ENCODE data around the gene HS6ST1.

DNA sequence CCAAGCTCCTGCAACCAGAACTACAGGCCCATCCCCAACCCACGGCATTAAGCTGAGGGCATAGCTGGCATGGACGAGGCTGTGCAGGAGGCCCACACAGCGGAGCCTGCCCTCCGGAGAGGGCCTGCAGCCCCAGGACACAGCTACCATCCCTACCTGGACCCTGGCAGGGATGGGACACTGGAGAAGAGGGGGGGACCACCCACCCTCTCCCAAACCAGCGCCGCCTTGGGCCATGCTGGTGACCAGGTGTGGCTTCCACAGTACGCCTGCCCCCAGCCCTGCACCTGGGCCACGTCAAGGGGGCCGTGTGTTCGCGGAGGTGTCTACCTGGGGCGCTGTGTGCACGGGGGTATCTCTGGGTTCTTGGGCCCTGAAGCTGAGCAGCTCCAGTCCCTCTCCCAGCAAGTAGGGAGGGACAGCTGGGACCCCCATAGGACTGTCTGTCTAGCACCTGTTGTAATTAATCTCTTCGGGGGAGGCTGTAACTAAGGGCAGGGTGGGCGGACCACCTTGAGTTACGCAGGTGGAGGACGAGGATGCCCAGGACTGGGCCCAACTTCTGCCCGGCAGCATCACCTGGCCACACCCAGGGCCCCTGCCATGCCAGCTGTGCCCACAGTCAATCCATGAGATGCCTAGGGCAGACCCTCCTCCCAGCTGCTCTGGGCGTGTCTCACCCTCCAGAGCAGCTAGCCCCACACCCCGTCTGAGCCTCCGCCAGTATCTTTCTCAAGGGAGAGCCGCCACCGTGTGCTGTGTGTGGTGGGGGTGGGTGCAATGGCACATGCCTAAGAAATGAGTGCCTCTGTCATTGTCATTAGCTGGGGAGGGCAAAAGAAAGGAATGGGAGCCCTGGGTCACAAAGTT is 18.3 kb downstream of the HS6ST1 start:
- TF ChIP-seq, protein P1, sequence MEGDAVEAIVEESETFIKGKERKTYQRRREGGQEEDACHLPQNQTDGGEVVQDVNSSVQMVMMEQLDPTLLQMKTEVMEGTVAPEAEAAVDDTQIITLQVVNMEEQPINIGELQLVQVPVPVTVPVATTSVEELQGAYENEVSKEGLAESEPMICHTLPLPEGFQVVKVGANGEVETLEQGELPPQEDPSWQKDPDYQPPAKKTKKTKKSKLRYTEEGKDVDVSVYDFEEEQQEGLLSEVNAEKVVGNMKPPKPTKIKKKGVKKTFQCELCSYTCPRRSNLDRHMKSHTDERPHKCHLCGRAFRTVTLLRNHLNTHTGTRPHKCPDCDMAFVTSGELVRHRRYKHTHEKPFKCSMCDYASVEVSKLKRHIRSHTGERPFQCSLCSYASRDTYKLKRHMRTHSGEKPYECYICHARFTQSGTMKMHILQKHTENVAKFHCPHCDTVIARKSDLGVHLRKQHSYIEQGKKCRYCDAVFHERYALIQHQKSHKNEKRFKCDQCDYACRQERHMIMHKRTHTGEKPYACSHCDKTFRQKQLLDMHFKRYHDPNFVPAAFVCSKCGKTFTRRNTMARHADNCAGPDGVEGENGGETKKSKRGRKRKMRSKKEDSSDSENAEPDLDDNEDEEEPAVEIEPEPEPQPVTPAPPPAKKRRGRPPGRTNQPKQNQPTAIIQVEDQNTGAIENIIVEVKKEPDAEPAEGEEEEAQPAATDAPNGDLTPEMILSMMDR (IDR thresholded peaks at IDR 0.05) = no peak
- TF ChIP-seq POLR2AphosphoS5 (IDR thresholded peaks at IDR 0.05; ENCODE audit: insufficient read depth in 1 of 2, low read depth in 1 of 2) (no peak), POLR2A (IDR thresholded peaks at IDR 0.05) (no peak)
